K562 (cell line): ENCODE results near the gene CBX8. TPM values are rescaled to one million over a fixed set of nuclear protein-coding genes. Genes with fewer than 3 reads are reported as not detected.

ENCODE experiments used
- HEY1 ChIP-seq: fragments of 250-450 bp; sonication (Bioruptor Pico); IDR thresholded peaks from 2 replicates; pipeline ENCODE4 v1.5.0; 2020; ENCODE audit warnings: mild to moderate bottlenecking, moderate library complexity, borderline replicate concordance
- ILF3 ChIP-seq: fragments of 450-650 bp; IDR thresholded peaks from 2 replicates; pipeline ENCODE4 v1.6.1; 2018; ENCODE audit warnings: antibody characterized with exemption, mild to moderate bottlenecking, moderate library complexity, borderline replicate concordance
- JUN ChIP-seq, 2 experiments: sonication (generic) in 1 of 2; formaldehyde crosslinking in 1 of 2; IDR thresholded peaks; 2 replicates each; pipeline versions ENCODE4 v1.6.1 to v1.8.0; 2012 to 2022; ENCODE audit warnings: borderline replicate concordance in 2 of 2, mild to moderate bottlenecking in 2 of 2, improper control_type of control experiment in 1 of 2, low read depth in 1 of 2, low read length in 1 of 2, missing genetic modification reagents in 1 of 2
- KLF13 ChIP-seq: fragments of 450-650 bp; IDR thresholded peaks from 2 replicates; pipeline ENCODE4 v1.6.1; 2016; ENCODE audit warnings: missing genetic modification characterization, low read depth, mild to moderate bottlenecking, missing compliant biosample characterization, moderate library complexity, borderline replicate concordance
- NBN ChIP-seq: fragments of 450-650 bp; IDR thresholded peaks from 2 replicates; pipeline ENCODE4 v1.6.1; 2016; ENCODE audit warnings: low read depth, mild to moderate bottlenecking
- NRF1 ChIP-seq, 2 experiments: fragments of 450-650 bp; IDR thresholded peaks in 1 of 2; conservative IDR thresholded peaks in 1 of 2; 2 replicates each; pipeline ENCODE4 v1.6.1; 2014; ENCODE audit warnings: mild to moderate bottlenecking in 2 of 2
- SMC3 ChIP-seq: conservative IDR thresholded peaks from 2 replicates; pipeline ENCODE4 v1.6.1; 2011; ENCODE audit warnings: low read depth, low read length, improper control_type of control experiment; ENCODE audit not compliant: insufficient read depth
- TAF9B ChIP-seq: fragments of 450-650 bp; IDR thresholded peaks from 2 replicates; pipeline ENCODE4 v1.6.1; 2018; ENCODE audit warnings: mild to moderate bottlenecking; ENCODE audit not compliant: partially characterized antibody
- TAL1 ChIP-seq: fragments of 450-650 bp; IDR thresholded peaks from 2 replicates; pipeline ENCODE4 v1.6.1; 2016; ENCODE audit warnings: mild to moderate bottlenecking
- TARDBP ChIP-seq: fragments of 450-650 bp; IDR thresholded peaks from 2 replicates; pipeline ENCODE4 v1.6.1; 2016
- ZNF197 ChIP-seq: fragments of 200-800 bp; sonication (Bioruptor generic); IDR thresholded peaks from 2 replicates; pipeline ENCODE4 v1.6.1; 2016; ENCODE audit warnings: low read depth, missing genetic modification characterization, missing compliant biosample characterization
- ZNF239 ChIP-seq: fragments of 250-450 bp; sonication (Bioruptor Pico); IDR thresholded peaks from 2 replicates; pipeline ENCODE4 v1.4.0; 2020; ENCODE audit warnings: mild to moderate bottlenecking
- ZNF318 ChIP-seq, 2 experiments: fragments of 450-650 bp; IDR thresholded peaks; 2 replicates each; pipeline ENCODE4 v1.6.1; 2016; ENCODE audit warnings: mild to moderate bottlenecking in 2 of 2, borderline replicate concordance in 1 of 2, low read depth in 1 of 2, moderate library complexity in 1 of 2
- ZZZ3 ChIP-seq: fragments of 450-650 bp; IDR thresholded peaks from 2 replicates; pipeline ENCODE4 v1.6.1; 2016; ENCODE audit warnings: antibody characterized with exemption, mild to moderate bottlenecking, moderate library complexity
- polyA plus RNA-seq, 8 experiments: library from polyadenylated mRNA; depleted of rRNA in 4 of 8; stranded (reverse) in 5 of 8; unstranded in 3 of 8; fragments of >200 nt; fragmentation: Nextera tagmentation in 2 of 8; fragmentation: Illumina TruSeq in 1 of 8; extraction: Ambion mirVana in 2 of 8; extraction: Trizol in 1 of 8; gene quantifications; 2 replicates each; pipeline versions ENCODE4 v1.2.1 to v1.2.3, GENCODE V29; 2011 to 2014; ENCODE audit warnings: inconsistent platforms in 1 of 8, missing spikeins in 1 of 8
- total RNA-seq, 7 experiments: library from RNA; depleted of rRNA in 6 of 7; stranded (reverse); fragments of >200 nt in 6 of 7; fragmentation: Illumina TruSeq in 2 of 7; extraction: Trizol in 2 of 7; gene quantifications; 2 replicates each; pipeline versions ENCODE4 v1.2.1 to v1.2.3, GENCODE V29; 2011 to 2021; ENCODE audit warnings: low replicate concordance in 1 of 7
- TF ChIP-seq, protein P1 (sequence below): fragments of 250-450 bp; sonication (Bioruptor Pico); IDR thresholded peaks from 2 replicates; pipeline ENCODE4 v1.8.0; 2021; ENCODE audit warnings: moderate library complexity, mild to moderate bottlenecking, inconsistent platforms
- TF ChIP-seq, protein P2 (sequence below): fragments of 250-450 bp; sonication (Bioruptor Pico); IDR thresholded peaks from 2 replicates; pipeline ENCODE4 v1.9.0; 2021; ENCODE audit warnings: mild to moderate bottlenecking

The CBX8 gene
- total and polyA plus RNA-seq, 9 of the 15 experiments (the other 6 are each of a cell fraction or from before 2014, with no cell fraction given): 0.08 to 11.9 (median 2.6) TPM

GRCh38 chr17:79831265-79832217 lies 34.7 kb upstream of the CBX8 start (continued):
- TF ChIP-seq HEY1 (no peak), JUN (IDR thresholded peaks at IDR 0.05; ENCODE audit: borderline replicate concordance, low read depth, low read length) (no peak), JUN (CRISPR knock-in tag; IDR thresholded peaks at IDR 0.05; ENCODE audit: borderline replicate concordance) (no peak), KLF13 (tag) (no peak), TAL1 (no peak), SMC3 (no peak), ILF3 (no peak), ZNF239 (no peak), NRF1 (conservative IDR thresholded peaks at IDR 0.05 in 1 of 2, IDR thresholded peaks at IDR 0.05 in 1 of 2) (no peak), ZZZ3 (no peak), ZNF318 (IDR thresholded peaks at IDR 0.05; ENCODE audit: borderline replicate concordance in 1 of 2, low read depth in 1 of 2) (no peak), NBN (0 out of 2 replicates have a peak, but pooled peaks have one; percentile 35), ZNF197 (CRISPR knock-in tag) (0 out of 2 replicates have a peak, but pooled peaks have one; percentile 44), TARDBP (no peak), TAF9B (no peak)
- TF ChIP-seq, protein P1, sequence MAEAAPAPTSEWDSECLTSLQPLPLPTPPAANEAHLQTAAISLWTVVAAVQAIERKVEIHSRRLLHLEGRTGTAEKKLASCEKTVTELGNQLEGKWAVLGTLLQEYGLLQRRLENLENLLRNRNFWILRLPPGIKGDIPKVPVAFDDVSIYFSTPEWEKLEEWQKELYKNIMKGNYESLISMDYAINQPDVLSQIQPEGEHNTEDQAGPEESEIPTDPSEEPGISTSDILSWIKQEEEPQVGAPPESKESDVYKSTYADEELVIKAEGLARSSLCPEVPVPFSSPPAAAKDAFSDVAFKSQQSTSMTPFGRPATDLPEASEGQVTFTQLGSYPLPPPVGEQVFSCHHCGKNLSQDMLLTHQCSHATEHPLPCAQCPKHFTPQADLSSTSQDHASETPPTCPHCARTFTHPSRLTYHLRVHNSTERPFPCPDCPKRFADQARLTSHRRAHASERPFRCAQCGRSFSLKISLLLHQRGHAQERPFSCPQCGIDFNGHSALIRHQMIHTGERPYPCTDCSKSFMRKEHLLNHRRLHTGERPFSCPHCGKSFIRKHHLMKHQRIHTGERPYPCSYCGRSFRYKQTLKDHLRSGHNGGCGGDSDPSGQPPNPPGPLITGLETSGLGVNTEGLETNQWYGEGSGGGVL (CRISPR knock-in tag): no peak
- TF ChIP-seq, protein P2, sequence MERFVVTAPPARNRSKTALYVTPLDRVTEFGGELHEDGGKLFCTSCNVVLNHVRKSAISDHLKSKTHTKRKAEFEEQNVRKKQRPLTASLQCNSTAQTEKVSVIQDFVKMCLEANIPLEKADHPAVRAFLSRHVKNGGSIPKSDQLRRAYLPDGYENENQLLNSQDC (CRISPR knock-in tag): no peak
